Osteoblast (primary cell): ENCODE results near the gene RNPEPL1. TPM values are rescaled to one million over a fixed set of nuclear protein-coding genes. Genes with fewer than 3 reads are reported as not detected.

Experiments used
- DNase-seq: peaks from one replicate; pipeline ENCODE4 v3.0.0; 2011; ENCODE audit warnings: low spot score, mixed read lengths; ENCODE audit not compliant: insufficient read length; ENCODE audit errors: missing footprints
- H2AFZ ChIP-seq: 2 replicates; pipeline ENCODE4 v1.6.0; 2011; ENCODE audit warnings: mild to moderate bottlenecking, low read length
- H3K27ac ChIP-seq: 2 replicates; pipeline ENCODE4 v1.5.1; 2011; ENCODE audit warnings: mild to moderate bottlenecking, low read depth, low read length, moderate library complexity
- H3K27me3 ChIP-seq: 2 replicates; pipeline ENCODE4 v1.6.0; 2012; ENCODE audit warnings: mild to moderate bottlenecking, control low read depth, inconsistent platforms, low read length, moderate library complexity; ENCODE audit not compliant: insufficient read depth
- H3K36me3 ChIP-seq: 2 replicates; pipeline ENCODE4 v1.5.1; 2011; ENCODE audit warnings: mild to moderate bottlenecking, low read length, control low read depth, moderate library complexity; ENCODE audit not compliant: insufficient read depth
- H3K4me1 ChIP-seq: 2 replicates; pipeline ENCODE4 v1.5.1; 2011; ENCODE audit warnings: mild to moderate bottlenecking, low read length, control low read depth, moderate library complexity; ENCODE audit not compliant: insufficient read depth
- H3K4me2 ChIP-seq: 2 replicates; pipeline ENCODE4 v1.6.0; 2011; ENCODE audit warnings: mild to moderate bottlenecking, low read length; ENCODE audit not compliant: insufficient read depth
- H3K4me3 ChIP-seq: fragments of 200-600 bp; sonication (generic); 3 replicates; pipeline ENCODE4 v1.5.1; 2012; ENCODE audit warnings: mild to moderate bottlenecking, low read length, inconsistent platforms; ENCODE audit not compliant: insufficient read depth
- H3K79me2 ChIP-seq: 2 replicates; pipeline ENCODE4 v1.6.0; 2012; ENCODE audit warnings: mild to moderate bottlenecking, low read length, control low read depth, inconsistent platforms; ENCODE audit not compliant: insufficient read depth
- H3K9me3 ChIP-seq: 2 replicates; pipeline ENCODE4 v1.5.1; 2011; ENCODE audit warnings: low read depth, low read length, control low read depth
- H4K20me1 ChIP-seq: 2 replicates; pipeline ENCODE4 v1.6.0; 2012; ENCODE audit warnings: mild to moderate bottlenecking, low read length, control low read depth; ENCODE audit not compliant: insufficient read depth
- CTCF ChIP-seq: IDR thresholded peaks from 2 replicates; pipeline ENCODE4 v1.5.1; 2011; ENCODE audit warnings: mild to moderate bottlenecking, low read depth, low read length, moderate library complexity; ENCODE audit errors: extremely low read depth
- total RNA-seq: library from RNA; depleted of rRNA; stranded (reverse); fragments of >200 nt; gene quantifications from 2 replicates; pipeline ENCODE4 v1.2.3, GENCODE V29; 2012

RNPEPL1 gene
- total RNA-seq, 1 donor: 13.0 TPM

- Histone ChIP-seq H3K27me3 (no peaks in the 10 kb centered on the region), H3K79me2 (peaks cover 8% of the 10 kb centered on the region), H3K4me3 (no peak overlapping the region), H3K4me2 (no peak overlapping the region), H3K9me3 (no peaks in the 10 kb centered on the region), H3K27ac (no peak overlapping the region), H2AFZ (no peak overlapping the region), H4K20me1 (no peaks in the 10 kb centered on the region), H3K4me1 (peaks cover 5% of the 10 kb centered on the region), H3K36me3 (no peaks in the 10 kb centered on the region)
- peak; percentile 45 for DNase-seq
- no peak for TF ChIP-seq CTCF
These were observed 4.1 kb downstream of the RNPEPL1 start for GRCh38 chr2:240572141-240573031.

GRCh38 chr2:240573071-240573515 is 4.8 kb downstream of the RNPEPL1 start:
- no peaks in the 10 kb centered on the region for H3K4me1 ChIP-seq
- no peak overlapping the region for H3K27ac ChIP-seq
- H3K27me3 ChIP-seq: no peaks in the 10 kb centered on the region
- H3K79me2 ChIP-seq: peaks cover 2% of the 10 kb centered on the region
- H3K4me3 ChIP-seq: no peak overlapping the region
- H3K9me3 ChIP-seq: no peaks in the 10 kb centered on the region
- peak; percentile 69 for DNase-seq
- no peak for TF ChIP-seq CTCF
- H2AFZ ChIP-seq: no peak overlapping the region
- peaks cover 3% of the 10 kb centered on the region for H4K20me1 ChIP-seq
- peaks cover 2% of the 10 kb centered on the region for H3K36me3 ChIP-seq
- no peak overlapping the region for H3K4me2 ChIP-seq

- Histone ChIP-seq H3K27me3 (no peaks in the 10 kb centered on the region), H4K20me1 (peaks cover 8% of the 10 kb centered on the region), H3K4me2 (no peak overlapping the region), H3K4me1 (no peaks in the 10 kb centered on the region), H3K36me3 (peaks cover 4% of the 10 kb centered on the region), H3K9me3 (no peaks in the 10 kb centered on the region), H2AFZ (no peak overlapping the region), H3K4me3 (no peak overlapping the region), H3K27ac (no peak overlapping the region), H3K79me2 (peaks cover 4% of the 10 kb centered on the region)
- peak; percentile 66 for DNase-seq
- no peak for TF ChIP-seq CTCF
These were observed 5.5 kb downstream of the RNPEPL1 start for GRCh38 chr2:240573516-240574385.
